B cell (primary cell): Measurements from ENCODE around the gene SLC25A48. TPM values are rescaled to one million over a fixed set of nuclear protein-coding genes. Genes with fewer than 3 reads are reported as not detected.

Experiments used
- ATAC-seq: fragments of 200-7000 bp; cut with Tn5 transposase; one replicate; pipeline ENCODE4 v1.10.0; 2021; ENCODE audit warnings: low read depth, mild to moderate bottlenecking, moderate number of reproducible peaks, moderate library complexity
- CTCF ChIA-PET: fragments of 350-600 bp; sonication (Branson Sonifier 250); formaldehyde crosslinking; loops from one replicate; lab custom pipeline; 2021; ENCODE audit warnings: antibody characterized with exemption, inconsistent platforms; lab: Charles Lee
- POLR2A ChIA-PET: fragments of 350-600 bp; sonication (Branson Sonifier 250); formaldehyde crosslinking; loops from one replicate; lab custom pipeline; 2021; ENCODE audit warnings: antibody characterized with exemption; lab: Charles Lee
- DNase-seq: peaks from one replicate; pipeline ENCODE4 v3.0.0; 2013
- H2AFZ ChIP-seq: 2 replicates; pipeline ENCODE4 v1.6.1; 2012; ENCODE audit warnings: mild to moderate bottlenecking, low read depth, low read length; ENCODE audit not compliant: insufficient read depth, poor library complexity, severe bottlenecking
- H3K27ac ChIP-seq, 2 donors: 1 replicate in 1 of 2; 2 replicates in 1 of 2; pipeline ENCODE4 v1.5.1; 2012 to 2013; ENCODE audit warnings: low read length in 2 of 2, mild to moderate bottlenecking in 2 of 2, moderate library complexity in 1 of 2
- H3K27me3 ChIP-seq, 4 experiments: fragments of 200-600 bp in 1 of 4; sonication (generic) in 1 of 4; replicated peaks in 1 of 4; 1 replicate in 2 of 4; 2 replicates in 2 of 4; pipeline versions ENCODE4 v1.6.1 to v1.7.0; 2013 to 2016; ENCODE audit warnings: low read length in 3 of 4, mild to moderate bottlenecking in 2 of 4, mixed read lengths in 1 of 4, moderate library complexity in 1 of 4; ENCODE audit not compliant: insufficient read depth in 4 of 4, control insufficient read depth in 3 of 4; ENCODE audit errors: control extremely low read depth in 1 of 4
- H3K36me3 ChIP-seq, 2 experiments: replicated peaks in 1 of 2; 1 replicate in 1 of 2; 2 replicates in 1 of 2; pipeline versions ENCODE4 v1.6.1 to v1.7.1; 2013; ENCODE audit warnings: low read length in 1 of 2; ENCODE audit not compliant: insufficient read depth in 2 of 2, control insufficient read depth in 1 of 2; ENCODE audit errors: control extremely low read depth in 1 of 2, extremely low read depth in 1 of 2
- H3K4me1 ChIP-seq, 2 donors: fragments of 200-600 bp in 1 of 2; sonication (generic) in 1 of 2; 1 replicate in 1 of 2; 2 replicates in 1 of 2; pipeline versions ENCODE4 v1.5.1 to v1.6.1; 2013 to 2017; ENCODE audit warnings: low read length in 2 of 2; ENCODE audit not compliant: control insufficient read depth in 2 of 2, insufficient read depth in 2 of 2
- H3K4me2 ChIP-seq: replicated peaks from 2 replicates; pipeline ENCODE3; 2012; ENCODE audit warnings: mild to moderate bottlenecking, low read depth, low read length; ENCODE audit not compliant: poor library complexity, severe bottlenecking
- H3K4me3 ChIP-seq, 5 experiments: fragments of 200-600 bp in 1 of 5; sonication (generic) in 1 of 5; 1 replicate in 3 of 5; 2 replicates in 2 of 5; pipeline versions ENCODE4 v1.5.1 to v1.7.0; 2011 to 2016; ENCODE audit warnings: low read length in 4 of 5, mild to moderate bottlenecking in 4 of 5, low read depth in 2 of 5, control low read depth in 1 of 5, moderate library complexity in 1 of 5; ENCODE audit not compliant: insufficient read depth in 1 of 5; ENCODE audit errors: control extremely low read depth in 1 of 5, extremely low read depth in 1 of 5
- H3K79me2 ChIP-seq: fragments of 200-600 bp; sonication (generic); one replicate; pipeline ENCODE4 v1.6.0; 2016; ENCODE audit warnings: low read length; ENCODE audit not compliant: control insufficient read depth, insufficient read depth
- H3K9ac ChIP-seq: fragments of 200-600 bp; sonication (generic); 2 replicates; pipeline ENCODE4 v1.6.1; 2017; ENCODE audit warnings: mild to moderate bottlenecking, low read length, moderate library complexity
- H3K9me3 ChIP-seq, 3 donors: one replicate each; pipeline versions ENCODE4 v1.6.1 to v1.7.1; 2013; ENCODE audit warnings: low read length in 2 of 3; ENCODE audit not compliant: control insufficient read depth in 2 of 3, insufficient read depth in 1 of 3; ENCODE audit errors: control extremely low read depth in 1 of 3
- H4K20me1 ChIP-seq: 2 replicates; pipeline ENCODE4 v1.6.0; 2012; ENCODE audit warnings: mild to moderate bottlenecking, low read length; ENCODE audit not compliant: insufficient read depth, control insufficient read depth, poor library complexity, severe bottlenecking
- H3K27ac Mint-ChIP-seq: one replicate; pipeline ENCODE4 v1.8.0; 2021; ENCODE audit warnings: mixed read lengths
- H3K27me3 Mint-ChIP-seq: one replicate; pipeline ENCODE4 v1.8.0; 2021; ENCODE audit warnings: mixed read lengths
- H3K4me1 Mint-ChIP-seq: one replicate; pipeline ENCODE4 v1.8.0; 2021; ENCODE audit warnings: mixed read lengths
- H3K4me3 Mint-ChIP-seq: one replicate; pipeline ENCODE4 v1.8.0; 2021; ENCODE audit warnings: mixed read lengths
- H3K9me3 Mint-ChIP-seq: one replicate; pipeline ENCODE4 v1.8.0; 2022; ENCODE audit warnings: mixed read lengths; ENCODE audit not compliant: insufficient read depth
- EZH2 ChIP-seq: IDR thresholded peaks from 2 replicates; pipeline ENCODE4 v1.6.1; 2012; ENCODE audit warnings: borderline replicate concordance, low read depth, mild to moderate bottlenecking, moderate library complexity, low read length; ENCODE audit not compliant: insufficient read depth, poor library complexity, severe bottlenecking
- WGBS: methylation state at CpG from one replicate; pipeline ENCODE4 v1.1.5; 2013; ENCODE audit warnings: missing lambda C conversion rate; ENCODE audit not compliant: insufficient coverage; 5-methylcytosine and 5-hydroxymethylcytosine counted together
- intact Hi-C: fragments of 100-400 bp; cut with micrococcal nuclease; formaldehyde crosslinking; loops from one replicate; pipeline ENCODE4 v1.10.0; 2022
- polyA plus RNA-seq: library from polyadenylated mRNA; depleted of rRNA; stranded (reverse); fragments of >200 nt; gene quantifications from 2 replicates; pipeline ENCODE4 v1.2.3, GENCODE V29; 2012
- total RNA-seq, 2 donors: library from RNA; stranded (reverse); fragments of 120-200 nt in 1 of 2; gene quantifications; 1 replicate in 1 of 2; 2 replicates in 1 of 2; pipeline versions ENCODE4 v1.2.3 to v1.2.4, GENCODE V29; 2013 to 2022
- TF ChIP-seq, protein P1 (sequence below): fragments of 200-600 bp; IDR thresholded peaks from one replicate; pipeline ENCODE4 v1.8.0; 2022; ENCODE audit warnings: antibody characterized with exemption, mild to moderate bottlenecking

Gene SLC25A48
- total and polyA plus RNA-seq, 2 donors (not counting 1 experiment from before 2014, with no cell fraction given): not detected

GRCh38 chr5:135828782-135829127, 5.7 kb upstream of the SLC25A48 start:
- 90% methylated on average over 1 of the region's 2 CpGs for WGBS
- Histone ChIP-seq H4K20me1 (no peaks in the 10 kb centered on the region), H3K27me3 (peaks cover 0 to 13% (median 0%) of the 10 kb centered on the region in 4 experiments), H3K4me1 (no peaks in the 10 kb centered on the region), H3K9ac (no peak overlapping the region), H3K4me2 (no peak overlapping the region), H3K9me3 (peaks cover 0 to 4% (median 0%) of the 10 kb centered on the region in 3 donors), H3K27ac (no peak overlapping the region), H3K36me3 (no peaks in the 10 kb centered on the region), H2AFZ (no peak overlapping the region), H3K79me2 (no peaks in the 10 kb centered on the region), H3K4me3 (no peak overlapping the region)
- peaks cover 31% of the 10 kb centered on the region for H3K27me3 Mint-ChIP-seq
- no peak for ATAC-seq
- ChIA-PET POLR2A (no interaction called here), CTCF (no interaction called here)
- DNase-seq: no peak
- no peak for TF ChIP-seq EZH2
- TF ChIP-seq, protein P1, sequence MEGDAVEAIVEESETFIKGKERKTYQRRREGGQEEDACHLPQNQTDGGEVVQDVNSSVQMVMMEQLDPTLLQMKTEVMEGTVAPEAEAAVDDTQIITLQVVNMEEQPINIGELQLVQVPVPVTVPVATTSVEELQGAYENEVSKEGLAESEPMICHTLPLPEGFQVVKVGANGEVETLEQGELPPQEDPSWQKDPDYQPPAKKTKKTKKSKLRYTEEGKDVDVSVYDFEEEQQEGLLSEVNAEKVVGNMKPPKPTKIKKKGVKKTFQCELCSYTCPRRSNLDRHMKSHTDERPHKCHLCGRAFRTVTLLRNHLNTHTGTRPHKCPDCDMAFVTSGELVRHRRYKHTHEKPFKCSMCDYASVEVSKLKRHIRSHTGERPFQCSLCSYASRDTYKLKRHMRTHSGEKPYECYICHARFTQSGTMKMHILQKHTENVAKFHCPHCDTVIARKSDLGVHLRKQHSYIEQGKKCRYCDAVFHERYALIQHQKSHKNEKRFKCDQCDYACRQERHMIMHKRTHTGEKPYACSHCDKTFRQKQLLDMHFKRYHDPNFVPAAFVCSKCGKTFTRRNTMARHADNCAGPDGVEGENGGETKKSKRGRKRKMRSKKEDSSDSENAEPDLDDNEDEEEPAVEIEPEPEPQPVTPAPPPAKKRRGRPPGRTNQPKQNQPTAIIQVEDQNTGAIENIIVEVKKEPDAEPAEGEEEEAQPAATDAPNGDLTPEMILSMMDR: no peak
- H3K27ac Mint-ChIP-seq: no peak overlapping the region
- intact Hi-C loops: no loop called here
- no peaks in the 10 kb centered on the region for H3K9me3 Mint-ChIP-seq
- H3K4me3 Mint-ChIP-seq: no peak overlapping the region
- no peaks in the 10 kb centered on the region for H3K4me1 Mint-ChIP-seq

DNA sequence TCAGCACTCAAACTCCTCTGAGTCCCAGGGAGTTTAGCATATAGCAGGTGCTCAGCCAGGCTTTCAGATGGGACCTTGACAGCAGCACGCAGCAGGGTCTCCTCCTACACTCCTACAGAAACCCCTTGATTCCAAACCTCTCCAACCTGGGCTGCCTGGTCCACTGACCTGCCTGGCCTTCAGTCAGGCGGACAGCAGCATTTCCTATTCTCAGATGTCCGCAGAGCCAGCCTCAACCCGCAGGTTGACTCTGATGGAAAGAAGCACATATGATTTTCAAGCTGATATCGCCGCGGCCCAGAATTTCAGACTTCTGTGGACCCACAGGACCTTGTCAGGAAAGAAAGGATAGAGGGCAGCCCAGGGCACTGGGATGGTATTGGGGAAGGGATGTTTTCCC, 5.3 kb upstream of the SLC25A48 start:
- Histone ChIP-seq H3K79me2 (no peaks in the 10 kb centered on the region), H3K27ac (no peak overlapping the region), H3K4me1 (peaks cover under 1 to 1% of the 10 kb centered on the region in 2 donors), H3K9me3 (peaks cover 0 to 6% (median 0%) of the 10 kb centered on the region in 3 donors), H3K36me3 (no peaks in the 10 kb centered on the region), H3K9ac (no peak overlapping the region), H3K27me3 (peaks cover 0 to 13% (median 0%) of the 10 kb centered on the region in 4 experiments), H4K20me1 (no peaks in the 10 kb centered on the region), H2AFZ (no peak overlapping the region), H3K4me3 (no peak overlapping the region), H3K4me2 (no peak overlapping the region)
- no peak overlapping the region for H3K27ac Mint-ChIP-seq
- peaks cover 35% of the 10 kb centered on the region for H3K27me3 Mint-ChIP-seq
- no peak for TF ChIP-seq EZH2
- ChIA-PET POLR2A (no interaction called here), CTCF (no interaction called here)
- no peaks in the 10 kb centered on the region for H3K9me3 Mint-ChIP-seq
- no peak for ATAC-seq
- H3K4me1 Mint-ChIP-seq: peaks cover 2% of the 10 kb centered on the region
- H3K4me3 Mint-ChIP-seq: no peak overlapping the region
- DNase-seq: no peak
- intact Hi-C loops: no loop called here
- 87% methylated on average over 7 of the region's 7 CpGs for WGBS
